Activated B cell treated with CpG ODN at 0.5 μM for 24 hours (primary cell): ENCODE measurements around the gene ARHGAP26. TPM values are rescaled to one million over a fixed set of nuclear protein-coding genes. Genes with fewer than 3 reads are reported as not detected.
"Not testable (repeated sequence)": the region's sequence is repeated elsewhere in the genome, so short reads cannot be mapped to it uniquely, and the experiment has no call there.

Experiments used
- ATAC-seq: fragments of 200-7000 bp; cut with Tn5 transposase; one replicate; pipeline ENCODE4 v1.10.0; 2021; ENCODE audit warnings: low read depth, mild to moderate bottlenecking, moderate library complexity
- CTCF ChIA-PET: fragments of 350-600 bp; sonication (Branson Sonifier 250); formaldehyde crosslinking; loops from one replicate; lab custom pipeline; 2021; ENCODE audit warnings: antibody characterized with exemption; lab: Charles Lee
- POLR2A ChIA-PET: fragments of 350-600 bp; sonication (Branson Sonifier 250); formaldehyde crosslinking; loops from one replicate; lab custom pipeline; 2021; ENCODE audit warnings: antibody characterized with exemption; lab: Charles Lee
- DNase-seq: peaks from one replicate; pipeline ENCODE4 v3.0.0; 2022
- H3K27ac Mint-ChIP-seq: one replicate; pipeline ENCODE4 v1.8.0; 2020; ENCODE audit warnings: mixed read lengths
- H3K27me3 Mint-ChIP-seq: one replicate; pipeline ENCODE4 v1.8.0; 2021; ENCODE audit warnings: mixed read lengths
- H3K36me3 Mint-ChIP-seq: one replicate; pipeline ENCODE4 v1.8.0; 2021; ENCODE audit warnings: low read depth, mixed read lengths
- H3K4me1 Mint-ChIP-seq: one replicate; pipeline ENCODE4 v1.8.0; 2021; ENCODE audit warnings: mixed read lengths
- H3K4me3 Mint-ChIP-seq: one replicate; pipeline ENCODE4 v1.8.0; 2020; ENCODE audit warnings: mild to moderate bottlenecking, mixed read lengths
- H3K9me3 Mint-ChIP-seq: one replicate; pipeline ENCODE4 v1.8.0; 2020; ENCODE audit warnings: mixed read lengths
- CTCF ChIP-seq: fragments of 200-600 bp; IDR thresholded peaks from one replicate; pipeline ENCODE4 v1.8.0; 2022; ENCODE audit warnings: antibody characterized with exemption, mild to moderate bottlenecking
- intact Hi-C: fragments of 100-400 bp; cut with micrococcal nuclease; formaldehyde crosslinking; loops from one replicate; pipeline ENCODE4 v1.15.1; 2024
- total RNA-seq: library from RNA; stranded (reverse); gene quantifications from 2 replicates; pipeline ENCODE4 v1.2.3, GENCODE V29; 2022

The ARHGAP26 gene
- total RNA-seq, 1 donor from 2014 or later = 20.9 TPM

DNA sequence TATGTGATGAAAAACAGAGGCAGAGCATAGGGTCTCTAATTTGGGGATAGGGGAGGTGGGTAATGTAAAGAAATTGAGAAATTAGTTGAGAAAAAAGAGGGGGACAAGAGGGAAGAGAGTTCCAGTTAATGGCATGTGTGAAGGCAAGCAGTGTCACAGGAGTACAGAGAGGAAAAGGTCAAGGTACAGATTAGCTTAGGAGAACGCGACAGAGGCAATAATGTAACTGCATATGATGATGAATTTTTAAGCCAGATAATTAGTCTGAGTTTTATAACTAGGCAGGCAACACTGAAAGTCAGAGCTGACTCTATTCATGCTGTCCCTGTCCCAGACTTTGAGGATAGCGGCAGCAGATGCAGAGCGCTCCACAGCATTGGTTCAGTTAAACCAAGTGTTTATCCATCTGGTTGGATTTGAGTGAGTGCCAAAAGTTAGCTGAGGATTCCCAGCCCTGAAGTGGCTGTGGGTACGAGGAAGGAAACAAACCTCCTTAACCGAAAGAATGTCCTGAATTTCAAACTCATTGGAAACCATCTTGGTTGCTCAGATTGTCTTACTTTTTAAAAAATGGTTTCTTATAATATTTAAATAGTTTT is 315.2 kb downstream of the ARHGAP26 start:
- Mint-ChIP-seq H3K9me3 (no peaks in the 10 kb centered on the region), H3K27me3 (no peaks in the 10 kb centered on the region), H3K4me3 (no peak overlapping the region), H3K4me1 (no peaks in the 10 kb centered on the region), H3K27ac (no peak overlapping the region), H3K36me3 (peaks cover 4% of the 10 kb centered on the region)
- no peak for TF ChIP-seq CTCF
- CTCF ChIA-PET = interaction anchor here (1.6 kb wide), 1 partner anchor 163 kb away, joined by 4 read pairs; no protein-coding TSS in a partner anchor
- intact Hi-C loops = no loop called here
- POLR2A ChIA-PET = no interaction called here
- no peak for DNase-seq
- no peak for ATAC-seq

- no peak for ATAC-seq
- peaks cover 4% of the 10 kb centered on the region for H3K36me3 Mint-ChIP-seq
- POLR2A ChIA-PET = no interaction called here
These were observed 316.4 kb downstream of the ARHGAP26 start for GRCh38 chr5:143086546-143086907.

GRCh38 chr5:143086908-143087637 is 316.9 kb downstream of the ARHGAP26 start:
- no peak for ATAC-seq
- Mint-ChIP-seq H3K4me3 (no peak overlapping the region), H3K9me3 (no peaks in the 10 kb centered on the region), H3K27me3 (no peaks in the 10 kb centered on the region), H3K27ac (no peak overlapping the region), H3K36me3 (peaks cover 4% of the 10 kb centered on the region), H3K4me1 (no peaks in the 10 kb centered on the region)
- TF ChIP-seq CTCF = no peak
- DNase-seq = no peak
- intact Hi-C loops = no loop called here
- ChIA-PET CTCF (no interaction called here), POLR2A (no interaction called here)

More at GRCh38 chr5:143086546-143086907, 316.4 kb downstream of the ARHGAP26 start:
- H3K27ac Mint-ChIP-seq = no peak overlapping the region
- intact Hi-C loops = no loop called here
- no peak for TF ChIP-seq CTCF
- H3K4me3 Mint-ChIP-seq = no peak overlapping the region
- no peaks in the 10 kb centered on the region for H3K4me1 Mint-ChIP-seq
- no peaks in the 10 kb centered on the region for H3K27me3 Mint-ChIP-seq
- CTCF ChIA-PET = interaction anchor here (1.6 kb wide), 1 partner anchor 165 kb away, joined by 4 read pairs; no protein-coding TSS in a partner anchor
- no peak for DNase-seq
- no peaks in the 10 kb centered on the region for H3K9me3 Mint-ChIP-seq

GRCh38 chr5:143088702-143089101 is 318.5 kb downstream of the ARHGAP26 start:
- H3K36me3 Mint-ChIP-seq = not testable (repeated sequence)

DNA sequence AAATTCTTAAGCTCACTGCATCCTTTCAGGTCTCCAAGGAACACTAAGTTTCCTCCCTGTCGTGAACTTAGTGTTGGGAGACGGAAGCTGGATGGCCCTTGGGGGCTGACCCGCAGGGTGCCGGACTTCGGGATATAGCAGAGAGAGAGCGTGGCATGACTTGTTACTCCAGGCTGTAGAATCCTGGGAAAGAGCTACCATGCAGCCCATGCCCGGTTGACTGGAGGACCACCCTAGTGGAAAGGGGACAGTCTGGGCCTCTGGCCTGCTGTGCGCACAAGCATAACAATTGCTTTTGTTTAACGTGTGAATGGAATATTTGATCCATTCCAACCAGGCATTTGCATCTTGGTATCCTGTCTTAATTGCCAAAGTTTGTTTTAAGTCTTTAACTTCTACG is 319.9 kb downstream of the ARHGAP26 start:
- H3K27ac Mint-ChIP-seq, H3K27me3 Mint-ChIP-seq, H3K36me3 Mint-ChIP-seq, H3K9me3 Mint-ChIP-seq, DNase-seq, H3K4me3 Mint-ChIP-seq, ATAC-seq, H3K4me1 Mint-ChIP-seq, CTCF ChIA-PET, POLR2A ChIA-PET: not testable (repeated sequence)
- intact Hi-C loops = loop anchor here (5.0 to 10.0 kb wide), 2 partner anchors 312 to 735 kb away; partner anchors contain the start of gene NR3C1

More at GRCh38 chr5:143088702-143089101, 318.5 kb downstream of the ARHGAP26 start:
- CTCF ChIA-PET, DNase-seq, H3K4me1 Mint-ChIP-seq, H3K27ac Mint-ChIP-seq, ATAC-seq, H3K4me3 Mint-ChIP-seq, POLR2A ChIA-PET, H3K9me3 Mint-ChIP-seq, intact Hi-C loops, H3K27me3 Mint-ChIP-seq: not testable (repeated sequence)

DNA sequence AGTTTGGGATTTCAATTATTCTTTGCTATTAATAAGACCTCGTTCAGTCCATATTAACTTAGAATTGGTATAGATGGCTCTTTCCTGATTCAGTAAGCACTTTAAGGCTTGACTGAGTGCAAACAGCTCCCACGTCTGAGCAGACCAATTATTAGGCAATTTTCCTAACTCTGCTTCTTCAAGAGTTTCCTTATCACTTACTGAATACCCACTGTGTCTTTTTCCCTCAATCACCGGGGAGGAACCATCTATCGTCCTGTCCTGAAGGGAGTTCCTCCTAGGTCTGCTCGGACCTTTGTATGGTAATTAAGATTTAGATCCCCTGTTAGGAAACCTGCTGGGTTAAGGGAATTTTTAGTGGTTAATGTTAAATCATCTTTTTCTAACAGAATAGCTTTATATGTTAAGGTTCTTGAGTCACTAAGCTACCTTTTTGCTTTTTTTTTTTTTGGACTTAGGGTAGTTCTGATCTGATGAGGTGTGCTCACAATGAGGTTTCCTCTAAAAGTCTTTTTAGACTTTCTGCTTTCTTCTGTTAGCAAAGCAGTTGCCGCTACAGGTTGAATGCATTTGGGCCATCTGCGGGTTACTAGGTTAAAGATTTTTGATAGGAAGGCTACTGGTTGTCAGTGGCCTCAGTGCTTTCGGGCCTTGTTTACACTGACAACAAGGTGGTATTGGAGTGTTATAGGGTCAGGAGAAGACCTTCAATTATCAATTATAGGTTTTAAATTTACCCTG is 322.7 kb downstream of the ARHGAP26 start:
- DNase-seq, H3K27ac Mint-ChIP-seq, H3K27me3 Mint-ChIP-seq, POLR2A ChIA-PET, H3K9me3 Mint-ChIP-seq, H3K4me1 Mint-ChIP-seq, H3K36me3 Mint-ChIP-seq, CTCF ChIA-PET, H3K4me3 Mint-ChIP-seq, ATAC-seq: not testable (repeated sequence)
- intact Hi-C loops = loop anchor here (5.0 to 10.0 kb wide), 2 partner anchors 309 to 732 kb away; partner anchors contain the start of gene NR3C1
